Stimulated activated CD4-positive, alpha-beta T cell treated with anti-CD3 and anti-CD28 coated beads, Interleukin-4, amount 100 ng/mL, for 48 hours (primary cell): ENCODE results near the gene ANGEL1.

ENCODE experiments used
- DNase-seq, 2 donors: peaks; one replicate each; pipeline ENCODE4 v3.0.0-alpha.2; 2020; ENCODE audit warnings: low read depth in 2 of 2

The ANGEL1 gene

GRCh38 chr14:76820700-76821099, 8.0 kb upstream of the ANGEL1 start:
- no peak for DNase-seq

GRCh38 chr14:76814726-76815645, 2.3 kb upstream of the ANGEL1 start:
- no peak for DNase-seq

GRCh38 chr14:76812093-76812421, 625 bp downstream of the ANGEL1 start:
- peak in 1 of 2 donors; percentile 1 for DNase-seq

GRCh38 chr14:76811561-76811960, 1.1 kb downstream of the ANGEL1 start:
- no peak for DNase-seq

GRCh38 chr14:76810953-76811400, 1.7 kb downstream of the ANGEL1 start:
- DNase-seq, result no peak

GRCh38 chr14:76810525-76810924, 2.2 kb downstream of the ANGEL1 start:
- DNase-seq, result no peak

- no peak for DNase-seq
These were observed 3.7 kb downstream of the ANGEL1 start for GRCh38 chr14:76808990-76809389.

GRCh38 chr14:76808011-76808410, 4.7 kb downstream of the ANGEL1 start:
- no peak for DNase-seq

- no peak for DNase-seq
These were observed 6.2 kb downstream of the ANGEL1 start for GRCh38 chr14:76806446-76806845.

- no peak for DNase-seq
These were observed 18.7 kb downstream of the ANGEL1 start for GRCh38 chr14:76793956-76794355.

- no peak for DNase-seq
These were observed 19.4 kb downstream of the ANGEL1 start for GRCh38 chr14:76793324-76793723.

- no peak for DNase-seq
These were observed 20.3 kb downstream of the ANGEL1 start for GRCh38 chr14:76792422-76792821.

GRCh38 chr14:76786601-76787000, 26.1 kb downstream of the ANGEL1 start:
- DNase-seq, result no peak

- DNase-seq, result peak; percentile 35 to 58
These were observed 27.8 kb downstream of the ANGEL1 start for GRCh38 chr14:76784881-76785280.

GRCh38 chr14:76784266-76784874, 28.3 kb downstream of the ANGEL1 start:
- DNase-seq, result no peak

GRCh38 chr14:76782885-76783566, 29.7 kb downstream of the ANGEL1 start:
- DNase-seq, result no peak

- DNase-seq, result no peak
These were observed 30.4 kb downstream of the ANGEL1 start for GRCh38 chr14:76782115-76782884.

- DNase-seq, result no peak
These were observed 31.0 kb downstream of the ANGEL1 start for GRCh38 chr14:76781648-76782051.

GRCh38 chr14:76780875-76781647, 31.6 kb downstream of the ANGEL1 start:
- DNase-seq, result no peak

GRCh38 chr14:76780360-76780759, 32.3 kb downstream of the ANGEL1 start:
- no peak for DNase-seq

GRCh38 chr14:76780058-76780345, 32.7 kb downstream of the ANGEL1 start:
- DNase-seq, result no peak
